H1 (cell line): Measurements from ENCODE around the gene CFL2. TPM values are rescaled to one million over a fixed set of nuclear protein-coding genes. Genes with fewer than 3 reads are reported as not detected.

ENCODE experiments used
- CTCF ChIA-PET: fragments of 300-600 bp; sonication (Branson Sonifier 250); formaldehyde crosslinking; loops from one replicate; lab custom pipeline; 2021; ENCODE audit not compliant: partially characterized antibody; lab: Charles Lee
- POLR2A ChIA-PET: fragments of 300-600 bp; sonication (Branson Sonifier 250); formaldehyde crosslinking; loops from one replicate; lab custom pipeline; 2021; ENCODE audit warnings: inconsistent platforms; ENCODE audit not compliant: partially characterized antibody; lab: Charles Lee
- DNase-seq, 2 experiments: peaks; one replicate each; pipeline versions ENCODE4 v3.0.0 to v3.0.0-alpha.2; 2010 to 2022; ENCODE audit warnings: low spot score in 2 of 2, low read depth in 1 of 2, mixed read lengths in 1 of 2
- FAIRE-seq: peaks from 2 replicates; lab custom pipeline; 2011; peaks lifted over from hg19 to GRCh38; lab: Jason Lieb, UNC
- H2AFZ ChIP-seq: 2 replicates; pipeline ENCODE4 v1.8.1; 2012; ENCODE audit warnings: low read length, inconsistent platforms
- H2AK5ac ChIP-seq: 2 replicates; pipeline ENCODE4 v1.6.1; 2013; ENCODE audit warnings: low read depth, low read length
- H2BK120ac ChIP-seq: replicated peaks from 2 replicates; pipeline ENCODE3; 2013; ENCODE audit warnings: low read depth, low read length, inconsistent platforms
- H2BK12ac ChIP-seq: 2 replicates; pipeline ENCODE4 v1.6.1; 2013; ENCODE audit warnings: low read depth, low read length
- H2BK15ac ChIP-seq: 2 replicates; pipeline ENCODE4 v1.6.1; 2013; ENCODE audit warnings: low read length
- H2BK20ac ChIP-seq: 2 replicates; pipeline ENCODE4 v1.6.1; 2013; ENCODE audit warnings: low read length
- H2BK5ac ChIP-seq: 2 replicates; pipeline ENCODE4 v1.6.1; 2013; ENCODE audit warnings: low read depth, low read length
- H3K14ac ChIP-seq: 2 replicates; pipeline ENCODE4 v1.6.1; 2013; ENCODE audit warnings: inconsistent platforms; ENCODE audit not compliant: insufficient read length
- H3K18ac ChIP-seq: 2 replicates; pipeline ENCODE4 v1.6.1; 2013; ENCODE audit warnings: low read length; ENCODE audit errors: extremely low read depth
- H3K23ac ChIP-seq: 2 replicates; pipeline ENCODE4 v1.6.1; 2013; ENCODE audit warnings: inconsistent platforms; ENCODE audit not compliant: insufficient read length
- H3K23me2 ChIP-seq: 2 replicates; pipeline ENCODE4 v1.6.1; 2013; ENCODE audit warnings: low read depth, low read length
- H3K27ac ChIP-seq: 2 replicates; pipeline ENCODE4 v1.6.1; 2011; ENCODE audit warnings: low read depth, low read length, inconsistent platforms
- H3K27me3 ChIP-seq, 4 experiments: replicated peaks in 1 of 4; 1 replicate in 1 of 4; 2 replicates in 3 of 4; pipeline versions ENCODE4 v1.6.1 to v1.8.1; 2011 to 2013; ENCODE audit warnings: low read length in 3 of 4, mild to moderate bottlenecking in 3 of 4, inconsistent platforms in 2 of 4, mixed read lengths in 2 of 4, moderate library complexity in 1 of 4; ENCODE audit not compliant: control insufficient read depth in 3 of 4, insufficient read depth in 3 of 4; ENCODE audit errors: extremely low read depth in 1 of 4
- H3K36me3 ChIP-seq, 4 experiments: 2 replicates each; pipeline versions ENCODE4 v1.6.1 to v1.8.1; 2011 to 2013; ENCODE audit warnings: mild to moderate bottlenecking in 4 of 4, low read length in 3 of 4, moderate library complexity in 2 of 4, control low read depth in 1 of 4, inconsistent platforms in 1 of 4; ENCODE audit not compliant: insufficient read depth in 4 of 4, control insufficient read depth in 2 of 4
- H3K4ac ChIP-seq: replicated peaks from 2 replicates; pipeline ENCODE3; 2013; ENCODE audit warnings: low read length, low read depth, mixed read lengths, inconsistent platforms; ENCODE audit not compliant: insufficient read length
- H3K4me1 ChIP-seq, 4 experiments: replicated peaks in 1 of 4; 1 replicate in 1 of 4; 2 replicates in 3 of 4; pipeline versions ENCODE4 v1.6.1 to v1.8.1; 2011 to 2013; ENCODE audit warnings: low read length in 3 of 4, inconsistent platforms in 2 of 4, mixed read lengths in 1 of 4; ENCODE audit not compliant: insufficient read depth in 4 of 4, control insufficient read depth in 3 of 4
- H3K4me2 ChIP-seq, 2 experiments: 2 replicates each; pipeline versions ENCODE4 v1.6.1 to v1.8.1; 2011 to 2013; ENCODE audit warnings: low read depth in 2 of 2, low read length in 2 of 2, control low read depth in 1 of 2, inconsistent platforms in 1 of 2, mild to moderate bottlenecking in 1 of 2; ENCODE audit not compliant: insufficient read depth in 1 of 2
- H3K4me3 ChIP-seq, 4 experiments: fragments of 200-600, 300-600 bp in 1 of 4; sonication (generic), shearing (Covaris generic), sonication (Bioruptor Twin) in 1 of 4; 2 replicates each; pipeline versions ENCODE4 v1.5.1 to v1.8.1; 2011 to 2016; ENCODE audit warnings: low read length in 4 of 4, low read depth in 3 of 4, control low read depth in 2 of 4, inconsistent platforms in 2 of 4, mild to moderate bottlenecking in 2 of 4, mixed read lengths in 1 of 4, moderate library complexity in 1 of 4; ENCODE audit not compliant: insufficient read depth in 2 of 4; ENCODE audit errors: extremely low read depth in 1 of 4
- H3K56ac ChIP-seq: replicated peaks from 2 replicates; pipeline ENCODE3; 2013; ENCODE audit warnings: low read depth, mild to moderate bottlenecking, mixed read lengths, low read length, inconsistent platforms; ENCODE audit not compliant: insufficient read length
- H3K79me1 ChIP-seq: 2 replicates; pipeline ENCODE4 v1.6.1; 2013; ENCODE audit warnings: low read depth, low read length, control low read depth
- H3K79me2 ChIP-seq, 2 experiments: 2 replicates each; pipeline versions ENCODE4 v1.6.1 to v1.8.1; 2012 to 2013; ENCODE audit warnings: low read length in 2 of 2, mild to moderate bottlenecking in 2 of 2, inconsistent platforms in 1 of 2; ENCODE audit not compliant: insufficient read depth in 2 of 2, control insufficient read depth in 1 of 2
- H3K9ac ChIP-seq, 4 experiments: replicated peaks in 1 of 4; 1 replicate in 1 of 4; 2 replicates in 3 of 4; pipeline versions ENCODE4 v1.6.1 to v1.8.1; 2011 to 2013; ENCODE audit warnings: low read depth in 3 of 4, low read length in 3 of 4, control low read depth in 2 of 4, mild to moderate bottlenecking in 2 of 4, moderate library complexity in 2 of 4, inconsistent platforms in 1 of 4; ENCODE audit errors: extremely low read depth in 1 of 4
- H3K9me3 ChIP-seq, 2 experiments: 2 replicates each; pipeline versions ENCODE4 v1.6.1 to v1.8.1; 2012 to 2013; ENCODE audit warnings: mild to moderate bottlenecking in 2 of 2, moderate library complexity in 2 of 2, control low read depth in 1 of 2, inconsistent platforms in 1 of 2, low read depth in 1 of 2, low read length in 1 of 2, mixed read lengths in 1 of 2; ENCODE audit not compliant: insufficient read depth in 2 of 2
- H4K20me1 ChIP-seq, 2 experiments: replicated peaks in 1 of 2; 2 replicates each; pipeline versions ENCODE3 to v1.8.1; 2011 to 2013; ENCODE audit warnings: inconsistent platforms in 2 of 2, low read length in 2 of 2, mild to moderate bottlenecking in 1 of 2; ENCODE audit not compliant: insufficient read depth in 2 of 2, control insufficient read depth in 1 of 2
- H4K5ac ChIP-seq: 2 replicates; pipeline ENCODE4 v1.6.1; 2013; ENCODE audit warnings: low read length, low read depth, mixed read lengths, inconsistent platforms; ENCODE audit not compliant: insufficient read length
- H4K8ac ChIP-seq: 2 replicates; pipeline ENCODE4 v1.8.0; 2013; ENCODE audit warnings: mild to moderate bottlenecking, moderate library complexity, low read length, inconsistent platforms; ENCODE audit not compliant: insufficient read depth; ENCODE audit errors: extremely low read depth
- H4K91ac ChIP-seq: replicated peaks from 2 replicates; pipeline ENCODE3; 2013; ENCODE audit warnings: low read length, mixed read lengths, inconsistent platforms; ENCODE audit not compliant: insufficient read length
- CHD1 ChIP-seq: IDR thresholded peaks from 2 replicates; pipeline ENCODE4 v1.6.1; 2012; ENCODE audit warnings: low read depth, low read length, improper control_type of control experiment
- CHD2 ChIP-seq: IDR thresholded peaks from 2 replicates; pipeline ENCODE4 v1.6.1; 2012; ENCODE audit warnings: low read length, improper control_type of control experiment
- JUN ChIP-seq: IDR thresholded peaks from 2 replicates; pipeline ENCODE4 v1.6.1; 2011; ENCODE audit warnings: low read depth, mild to moderate bottlenecking, improper control_type of control experiment, low read length
- KDM5A ChIP-seq: fragments of 200-600 bp; IDR thresholded peaks from 2 replicates; pipeline ENCODE4 v1.7.1; 2012; ENCODE audit warnings: mild to moderate bottlenecking, low read length, inconsistent platforms, mixed read lengths
- POU5F1 ChIP-seq: IDR thresholded peaks from 2 replicates; pipeline ENCODE4 v1.6.1; 2011; ENCODE audit warnings: low read depth, mild to moderate bottlenecking, low read length, moderate library complexity
- RFX5 ChIP-seq: IDR thresholded peaks from 2 replicates; pipeline ENCODE4 v1.6.1; 2011; ENCODE audit warnings: low read depth, low read length, improper control_type of control experiment, borderline replicate concordance
- SIX5 ChIP-seq: IDR thresholded peaks from 2 replicates; pipeline ENCODE4 v1.6.1; 2011; ENCODE audit warnings: mild to moderate bottlenecking, low read depth, low read length
- WGBS, 2 experiments: shearing (Covaris generic) in 1 of 2; methylation state at CpG; one replicate each; pipeline versions ENCODE4 v1.1.6 to v1.1.7; 2013 to 2015; ENCODE audit warnings: low lambda C conversion rate in 2 of 2, mixed read lengths in 2 of 2, inconsistent platforms in 1 of 2, low coverage in 1 of 2, missing lambda C conversion rate in 1 of 2; ENCODE audit not compliant: insufficient replicate concordance in 2 of 2, insufficient coverage in 1 of 2, insufficient read length in 1 of 2; ENCODE audit errors: extremely low coverage in 1 of 2, missing lambda C conversion rate in 1 of 2; 5-methylcytosine and 5-hydroxymethylcytosine counted together
- polyA plus RNA-seq, 7 experiments: library from polyadenylated mRNA; depleted of rRNA in 3 of 7; stranded (reverse) in 5 of 7; unstranded in 2 of 7; fragments of >200 nt in 5 of 7; fragments of 200-250 nt in 2 of 7; gene quantifications; 1 replicate in 5 of 7; 2 replicates in 1 of 7; 4 replicates in 1 of 7; pipeline versions ENCODE4 v1.2.1 to v1.2.3, GENCODE V29; 2011 to 2013; ENCODE audit warnings: missing spikeins in 2 of 7, mixed read lengths in 2 of 7
- total RNA-seq: library from RNA; stranded (reverse); fragmentation: NEBNext Ultra II Directional; extraction: Animal tissue kit (Norgen Biotek cat#: 25700); gene quantifications from 2 replicates; pipeline ENCODE4 v1.2.1, GENCODE V29; 2021

Gene CFL2
- total and polyA plus RNA-seq, 2 of the 8 experiments (the other 6 are each of a cell fraction or from before 2014, with no cell fraction given), result 9.7 to 20.5 TPM

- H3K4me3 ChIP-seq, result no peak overlapping the region
- no peak overlapping the region for H2AK5ac ChIP-seq
- no peaks in the 10 kb centered on the region for H3K79me2 ChIP-seq
- no peaks in the 10 kb centered on the region for H4K20me1 ChIP-seq
- no peak overlapping the region for H2BK5ac ChIP-seq
- no peak overlapping the region for H3K4me2 ChIP-seq
- DNase-seq (no peak), FAIRE-seq (no peak)
- no peak overlapping the region for H2BK120ac ChIP-seq
- no peak overlapping the region for H3K27ac ChIP-seq
- H3K9me3 ChIP-seq, result no peaks in the 10 kb centered on the region
- WGBS, 2 experiments, result 90% methylated on average over 6 of the region's 6 CpGs; no CpG with 5 or more reads in 1 of the 2 experiments
- H3K79me1 ChIP-seq, result no peaks in the 10 kb centered on the region
- H4K91ac ChIP-seq, result no peak overlapping the region
- CTCF ChIA-PET, result interaction anchor here (0.6 to 1.7 kb wide), 6 partner anchors 17 to 790 kb away, joined by 3 to 6 read pairs (median 4); no protein-coding TSS in a partner anchor
- H3K36me3 ChIP-seq, result no peaks in the 10 kb centered on the region; a peak in 1 of 8 replicates
- H3K23ac ChIP-seq, result no peak overlapping the region
- H2BK12ac ChIP-seq, result no peak overlapping the region
- H2AFZ ChIP-seq, result no peak overlapping the region
- H4K8ac ChIP-seq, result no peak overlapping the region
- H2BK20ac ChIP-seq, result no peak overlapping the region
- H3K23me2 ChIP-seq, result no peaks in the 10 kb centered on the region
- no peak overlapping the region for H4K5ac ChIP-seq
- no peak overlapping the region for H3K18ac ChIP-seq
- H2BK15ac ChIP-seq, result no peak overlapping the region
- no peaks in the 10 kb centered on the region for H3K4me1 ChIP-seq
- no peak overlapping the region for H3K56ac ChIP-seq
- H3K9ac ChIP-seq, result no peak overlapping the region
- TF ChIP-seq SIX5 (no peak), CHD1 (no peak), CHD2 (no peak), RFX5 (no peak), JUN (no peak), KDM5A (no peak), POU5F1 (no peak)
- no peaks in the 10 kb centered on the region for H3K27me3 ChIP-seq
- POLR2A ChIA-PET, result interaction anchor here (0.5 kb wide), 1 partner anchor 185 kb away, joined by 3 read pairs; no protein-coding TSS in a partner anchor
- H3K14ac ChIP-seq, result no peak overlapping the region
- no peak overlapping the region for H3K4ac ChIP-seq
These were observed 35.0 kb upstream of the CFL2 start for GRCh38 chr14:34749408-34749807.
